HCT116 (cell line): ENCODE results near the gene OPN5. TPM values are rescaled to one million over a fixed set of nuclear protein-coding genes. Genes with fewer than 3 reads are reported as not detected.

Source experiments
- ATAC-seq: fragments of 200-7000 bp; cut with Tn5 transposase; 2 replicates; pipeline ENCODE4 v1.9.1; 2020; ENCODE audit warnings: mild to moderate bottlenecking, moderate library complexity
- BruUV-seq: library from RNA; stranded (reverse); fragments of 400-500 nt; replicated peaks from 2 replicates; lab custom pipeline; 2021; lab: Mats Ljungman, UMichigan
- CTCF ChIA-PET: fragments of 300-600 bp; sonication (Branson Sonifier 250); formaldehyde crosslinking; loops from one replicate; lab custom pipeline; 2021; ENCODE audit warnings: antibody characterized with exemption; lab: Charles Lee
- POLR2A ChIA-PET: fragments of 300-600, 350-600 bp; sonication (Branson Sonifier 250); formaldehyde crosslinking; loops from one replicate; lab custom pipeline; 2021; ENCODE audit warnings: antibody characterized with exemption; lab: Charles Lee
- RAD21 ChIA-PET, 2 experiments: fragments of 300-600 bp; sonication (Branson Sonifier 250); formaldehyde crosslinking; loops; one replicate each; lab custom pipeline; 2023; ENCODE audit warnings: low total read pairs in 2 of 2; ENCODE audit not compliant: uncharacterized antibody in 2 of 2, unreplicated experiment in 2 of 2, low non-redundant PET in 1 of 2; lab: Charles Lee
- DNase-seq: peaks from one replicate; pipeline ENCODE4 v3.0.0-alpha.2; 2010; ENCODE audit warnings: low read depth, low spot score
- H2AFZ ChIP-seq: fragments of 200-600 bp; shearing (Covaris generic), sonication (generic); 2 replicates; pipeline ENCODE4 v1.6.1; 2017; ENCODE audit warnings: low read depth, mixed run types, mixed read lengths, antibody characterized with exemption, low read length; ENCODE audit not compliant: poor library complexity, severe bottlenecking
- H3K27ac ChIP-seq: 2 replicates; pipeline ENCODE4 v1.5.1; 2012; ENCODE audit warnings: low read depth, low read length
- H3K27me3 ChIP-seq: fragments of 200-600 bp; sonication (generic); 2 replicates; pipeline ENCODE4 v1.6.1; 2016; ENCODE audit warnings: mixed run types, low read length, mixed read lengths; ENCODE audit not compliant: insufficient read depth
- H3K36me3 ChIP-seq, 2 experiments: fragments of 200-500 bp in 1 of 2; fragments of 200-600 bp in 1 of 2; sonication (Bioruptor generic) in 1 of 2; sonication (generic) in 1 of 2; 2 replicates each; pipeline versions ENCODE4 v1.5.1 to v1.6.1; 2014 to 2016; ENCODE audit warnings: low read length in 2 of 2, inconsistent platforms in 1 of 2, mixed read lengths in 1 of 2, mixed run types in 1 of 2; ENCODE audit not compliant: insufficient read depth in 2 of 2, control insufficient read depth in 1 of 2
- H3K4me1 ChIP-seq, 2 experiments: fragments of 200-600 bp in 1 of 2; sonication (generic) in 1 of 2; 2 replicates each; pipeline versions ENCODE4 v1.5.1 to v1.6.1; 2012 to 2017; ENCODE audit warnings: low read length in 2 of 2, inconsistent platforms in 1 of 2, mild to moderate bottlenecking in 1 of 2, mixed read lengths in 1 of 2, mixed run types in 1 of 2, moderate library complexity in 1 of 2; ENCODE audit not compliant: insufficient read depth in 2 of 2, control insufficient read depth in 1 of 2
- H3K4me2 ChIP-seq: fragments of 200-600 bp; sonication (generic); 2 replicates; pipeline ENCODE4 v1.6.1; 2017; ENCODE audit warnings: mixed run types, low read length, mixed read lengths
- H3K4me3 ChIP-seq, 2 experiments: fragments of 200-600 bp in 1 of 2; sonication (generic) in 1 of 2; replicated peaks in 1 of 2; 2 replicates each; pipeline ENCODE4 v1.5.1; 2011 to 2016; ENCODE audit warnings: low read length in 2 of 2, control low read depth in 1 of 2, low read depth in 1 of 2, mild to moderate bottlenecking in 1 of 2, mixed read lengths in 1 of 2, mixed run types in 1 of 2
- H3K79me2 ChIP-seq: fragments of 200-600 bp; sonication (generic); 2 replicates; pipeline ENCODE4 v1.6.1; 2017; ENCODE audit warnings: mild to moderate bottlenecking, mixed run types, low read length, moderate library complexity, mixed read lengths; ENCODE audit not compliant: insufficient read depth
- H3K9ac ChIP-seq: fragments of 200-600 bp; sonication (generic); 2 replicates; pipeline ENCODE4 v1.6.1; 2016; ENCODE audit warnings: low read length, mixed read lengths
- H3K9me2 ChIP-seq: fragments of 200-600 bp; sonication (generic), shearing (Covaris generic); 2 replicates; pipeline ENCODE4 v1.6.1; 2017; ENCODE audit warnings: mixed run types, mild to moderate bottlenecking, moderate library complexity; ENCODE audit not compliant: insufficient read depth
- H3K9me3 ChIP-seq, 2 experiments: fragments of 200-500 bp in 1 of 2; fragments of 200-600 bp in 1 of 2; sonication (Bioruptor generic) in 1 of 2; sonication (generic) in 1 of 2; 2 replicates each; pipeline ENCODE4 v1.6.1; 2014 to 2017; ENCODE audit warnings: low read length in 2 of 2, mixed read lengths in 2 of 2, inconsistent platforms in 1 of 2, low read depth in 1 of 2, mild to moderate bottlenecking in 1 of 2, mixed run types in 1 of 2, moderate library complexity in 1 of 2; ENCODE audit not compliant: control insufficient read depth in 1 of 2, insufficient read depth in 1 of 2
- H4K20me1 ChIP-seq: fragments of 200-600 bp; sonication (generic), shearing (Covaris generic); 2 replicates; pipeline ENCODE4 v1.6.1; 2017; ENCODE audit warnings: mixed run types, mild to moderate bottlenecking, moderate library complexity; ENCODE audit not compliant: insufficient read depth
- ATF3 ChIP-seq: IDR thresholded peaks from 2 replicates; pipeline ENCODE4 v1.6.1; 2012
- CBX3 ChIP-seq: IDR thresholded peaks from 2 replicates; pipeline ENCODE4 v1.6.1; 2012; ENCODE audit warnings: low read depth
- CEBPB ChIP-seq: IDR thresholded peaks from 2 replicates; pipeline ENCODE4 v1.6.1; 2012; ENCODE audit warnings: low read depth
- ELF1 ChIP-seq: IDR thresholded peaks from 2 replicates; pipeline ENCODE4 v1.6.1; 2012; ENCODE audit warnings: low read depth, borderline replicate concordance
- EZH2 ChIP-seq: fragments of 200-600 bp; sonication (generic); IDR thresholded peaks from 2 replicates; pipeline ENCODE4 v1.6.1; 2017; ENCODE audit warnings: antibody characterized with exemption, mixed run types
- JUND ChIP-seq: IDR thresholded peaks from 2 replicates; pipeline ENCODE4 v1.6.1; 2012
- MAX ChIP-seq: IDR thresholded peaks from 2 replicates; pipeline ENCODE4 v1.6.1; 2012
- RAD21 ChIP-seq: IDR thresholded peaks from 2 replicates; pipeline ENCODE4 v1.6.1; 2012; ENCODE audit warnings: low read depth, mild to moderate bottlenecking
- SP1 ChIP-seq: IDR thresholded peaks from 2 replicates; pipeline ENCODE4 v1.6.1; 2012; ENCODE audit warnings: low read depth
- SRF ChIP-seq: IDR thresholded peaks from 2 replicates; pipeline ENCODE4 v1.6.1; 2012; ENCODE audit warnings: low read depth
- YY1 ChIP-seq: IDR thresholded peaks from 2 replicates; pipeline ENCODE4 v1.6.1; 2011; ENCODE audit warnings: low read length, low read depth, moderate library complexity, mild to moderate bottlenecking; ENCODE audit not compliant: insufficient replicate concordance; ENCODE audit errors: extremely low read depth
- ZBTB33 ChIP-seq: IDR thresholded peaks from 2 replicates; pipeline ENCODE4 v1.6.1; 2011; ENCODE audit warnings: mild to moderate bottlenecking, low read length, moderate library complexity; ENCODE audit not compliant: insufficient replicate concordance; ENCODE audit errors: extremely low read depth
- ZFX ChIP-seq: fragments of 450-650 bp; IDR thresholded peaks from 2 replicates; pipeline ENCODE4 v1.6.1; 2017
- intact Hi-C: fragments of 100-400 bp; cut with micrococcal nuclease; formaldehyde crosslinking; loops from 2 replicates; pipeline ENCODE4 v1.10.0; 2022
- total RNA-seq: library from RNA; stranded (reverse); gene quantifications from one replicate; pipeline ENCODE4 v1.2.1, GENCODE V29; 2021; ENCODE audit not compliant: unreplicated experiment

Gene OPN5
- total RNA-seq, 1 experiment from 2014 or later: not detected

GRCh38 chr6:47767102-47767501 lies 14.7 kb upstream of the OPN5 start:
- H3K36me3 ChIP-seq: no peaks in the 10 kb centered on the region
- no peak for DNase-seq
- no peaks in the 10 kb centered on the region for H3K9me2 ChIP-seq
- no peaks in the 10 kb centered on the region for H3K27me3 ChIP-seq
- H3K4me2 ChIP-seq: no peak overlapping the region
- no peak overlapping the region for H3K4me3 ChIP-seq
- RAD21 ChIA-PET: no interaction called here
- no peaks in the 10 kb centered on the region for H3K4me1 ChIP-seq
- TF ChIP-seq MAX: no peak
- no peak for TF ChIP-seq RAD21
- no peak for TF ChIP-seq JUND
- TF ChIP-seq EZH2: no peak
- TF ChIP-seq SRF: no peak
- no peak for TF ChIP-seq CEBPB
- no peak for TF ChIP-seq YY1
- no peak for TF ChIP-seq CBX3
- TF ChIP-seq SP1: no peak
- TF ChIP-seq ZFX: no peak
- no peak for TF ChIP-seq ATF3
- no peak for TF ChIP-seq ELF1
- no peak for TF ChIP-seq ZBTB33
- H3K27ac ChIP-seq: no peak overlapping the region
- ATAC-seq: no peak
- H2AFZ ChIP-seq: no peak overlapping the region
- H3K79me2 ChIP-seq: no peaks in the 10 kb centered on the region
- H4K20me1 ChIP-seq: no peaks in the 10 kb centered on the region
- no peak overlapping the region for H3K9ac ChIP-seq
- intact Hi-C loops: no loop called here
- no peaks in the 10 kb centered on the region for H3K9me3 ChIP-seq
- POLR2A ChIA-PET: no interaction called here
- no TSS peak for BruUV-seq
- CTCF ChIA-PET: no interaction called here
